ENCODE results near the gene ADAM19.
"Not testable (repeated sequence)": the region's sequence is repeated elsewhere in the genome, so short reads cannot be mapped to it uniquely, and the experiment has no call there.

Gene ADAM19

GRCh38 chr5:157459715-157460599 lies 115.6 kb downstream of the ADAM19 start, which contains the start of gene NIPAL4:
TSS of gene NIPAL4 (plus strand) at chr5:157460213. CDS start at chr5:157460321, 108 bp downstream.
- no peak for DNase-seq

GRCh38 chr5:157458835-157459234 lies 116.7 kb downstream of the ADAM19 start:
- no peak for DNase-seq

- no peak for DNase-seq
Observed at GRCh38 chr5:157457391-157457790, 118.2 kb downstream of the ADAM19 start.

- DNase-seq = no peak
Observed at GRCh38 chr5:157456301-157456700, 119.3 kb downstream of the ADAM19 start.

- no peak for DNase-seq
Observed at GRCh38 chr5:157455057-157455456, 120.5 kb downstream of the ADAM19 start.

- no peak for DNase-seq
Observed at GRCh38 chr5:157454273-157454672, 121.3 kb downstream of the ADAM19 start.

GRCh38 chr5:157451806-157452205 lies 123.8 kb downstream of the ADAM19 start:
- no peak for DNase-seq

GRCh38 chr5:157450024-157450423 lies 125.6 kb downstream of the ADAM19 start:
- no peak for DNase-seq

GRCh38 chr5:157449011-157449723 lies 126.4 kb downstream of the ADAM19 start:
- DNase-seq = no peak

- DNase-seq = no peak
Observed at GRCh38 chr5:157447201-157447637, 128.4 kb downstream of the ADAM19 start.

GRCh38 chr5:157446412-157446935 lies 129.1 kb downstream of the ADAM19 start:
- no peak for DNase-seq

GRCh38 chr5:157445745-157446411 lies 129.7 kb downstream of the ADAM19 start:
- no peak for DNase-seq

- no peak for DNase-seq
Observed at GRCh38 chr5:157444224-157444623, 131.4 kb downstream of the ADAM19 start.

GRCh38 chr5:157443041-157443549 lies 132.5 kb downstream of the ADAM19 start:
- no peak for DNase-seq

GRCh38 chr5:157434096-157434495 lies 141.5 kb downstream of the ADAM19 start:
- no peak for DNase-seq

- DNase-seq = peak; percentile 77 to 88
Observed at GRCh38 chr5:157431544-157432200, 143.9 kb downstream of the ADAM19 start.

- not testable (repeated sequence) for DNase-seq
Observed at GRCh38 chr5:157429920-157430319, 145.7 kb downstream of the ADAM19 start.
